ENCODE data around the gene CDC42SE2. TPM values are rescaled to one million over a fixed set of nuclear protein-coding genes. Genes with fewer than 3 reads are reported as not detected.

Gene CDC42SE2
- polyA plus RNA-seq, 1 donor from 2014 or later = 48.2 TPM

DNA sequence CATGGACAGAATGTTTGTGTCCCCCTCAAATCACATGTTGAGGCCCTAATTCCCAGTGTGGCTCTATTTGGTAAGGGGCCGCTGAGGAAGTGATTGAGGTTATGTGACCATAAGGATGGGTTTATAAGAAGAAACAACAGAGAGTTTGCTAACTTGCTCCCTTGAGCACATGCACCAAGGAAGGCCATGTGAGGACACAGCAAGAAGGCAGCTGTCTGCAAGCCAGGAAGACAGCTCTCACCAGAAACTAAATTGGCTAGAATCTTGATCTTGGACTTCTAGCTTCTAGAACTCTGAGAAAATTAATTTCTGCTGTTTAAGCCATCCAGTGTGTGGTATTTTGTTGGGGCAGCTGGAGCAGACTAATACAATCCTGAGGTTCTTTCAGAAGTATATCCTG, 35.2 kb upstream of the CDC42SE2 start:
- Histone ChIP-seq H3K36me3 (ENCODE audit: insufficient read depth, low read length) (no peaks in the 10 kb centered on the region), H3K9me2 (ENCODE audit: insufficient read depth, low read length) (no peaks in the 10 kb centered on the region), H3K27ac (ENCODE audit: low read length) (no peak overlapping the region), H3F3A (ENCODE audit: insufficient read depth, low read length, poor library complexity, severe bottlenecking) (no peaks in the 10 kb centered on the region), H3K4me3 (ENCODE audit: low read length) (no peak overlapping the region), H3K79me2 (replicated peaks; ENCODE audit: insufficient read depth, low read length) (no peaks in the 10 kb centered on the region), H4K20me1 (ENCODE audit: insufficient read depth) (no peaks in the 10 kb centered on the region), H3K9ac (ENCODE audit: low read length) (no peak overlapping the region), H3K9me3 (ENCODE audit: low read length) (no peaks in the 10 kb centered on the region), H3K27me3 (ENCODE audit: insufficient read depth, low read depth, low read length) (no peaks in the 10 kb centered on the region), H3K4me2 (ENCODE audit: low read length) (no peak overlapping the region), H2AFZ (ENCODE audit: low read depth, low read length) (no peak overlapping the region)
- TF ChIP-seq MXI1 (conservative IDR thresholded peaks at IDR 0.05; ENCODE audit: poor library complexity, severe bottlenecking) (no peak), RAD21 (conservative IDR thresholded peaks at IDR 0.05) (no peak), POLR2AphosphoS5 (IDR thresholded peaks at IDR 0.05) (no peak), TAF1 (IDR thresholded peaks at IDR 0.05; ENCODE audit: low read depth) (no peak), CTCF (IDR thresholded peaks at IDR 0.05; ENCODE audit: poor library complexity, severe bottlenecking) (no peak), EP300 (conservative IDR thresholded peaks at IDR 0.05; ENCODE audit: poor library complexity, severe bottlenecking) (no peak), REST (IDR thresholded peaks at IDR 0.05; ENCODE audit: borderline replicate concordance) (no peak), SMC3 (conservative IDR thresholded peaks at IDR 0.05; ENCODE audit: poor library complexity) (no peak)

DNA sequence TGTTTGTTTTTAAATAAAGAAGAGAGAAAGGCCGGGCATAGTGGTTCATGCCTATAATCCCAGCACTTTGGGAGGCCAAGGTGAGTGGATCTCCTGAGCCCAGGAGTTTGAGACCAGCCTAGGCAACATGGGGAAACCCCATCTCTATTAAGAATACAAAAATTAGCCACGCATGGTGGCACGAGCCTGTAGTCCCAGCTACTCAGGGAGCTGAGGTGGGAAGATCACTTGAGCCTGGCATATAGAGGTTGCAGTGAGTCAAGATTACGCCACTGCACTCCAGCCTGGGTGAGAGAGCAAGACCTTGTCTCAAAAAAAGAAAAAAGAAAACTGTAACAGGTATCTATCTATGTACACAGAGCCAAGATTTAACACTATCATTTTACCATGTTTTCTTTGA, 34.2 kb upstream of the CDC42SE2 start:
- Histone ChIP-seq H3K79me2 (replicated peaks; ENCODE audit: insufficient read depth, low read length) (no peaks in the 10 kb centered on the region), H3K27ac (ENCODE audit: low read length) (no peak overlapping the region), H3K9ac (ENCODE audit: low read length) (no peak overlapping the region), H3K4me2 (ENCODE audit: low read length) (no peak overlapping the region), H3K36me3 (ENCODE audit: insufficient read depth, low read length) (no peaks in the 10 kb centered on the region), H3K4me3 (ENCODE audit: low read length) (no peak overlapping the region), H3K9me2 (ENCODE audit: insufficient read depth, low read length) (no peaks in the 10 kb centered on the region), H3K27me3 (ENCODE audit: insufficient read depth, low read depth, low read length) (no peaks in the 10 kb centered on the region), H3F3A (ENCODE audit: insufficient read depth, low read length, poor library complexity, severe bottlenecking) (no peaks in the 10 kb centered on the region), H2AFZ (ENCODE audit: low read depth, low read length) (no peak overlapping the region), H3K9me3 (ENCODE audit: low read length) (no peaks in the 10 kb centered on the region), H4K20me1 (ENCODE audit: insufficient read depth) (no peaks in the 10 kb centered on the region)
- TF ChIP-seq RAD21 (conservative IDR thresholded peaks at IDR 0.05) = no peak
- no peak for TF ChIP-seq REST (IDR thresholded peaks at IDR 0.05; ENCODE audit: borderline replicate concordance)
- TF ChIP-seq SMC3 (conservative IDR thresholded peaks at IDR 0.05; ENCODE audit: poor library complexity) = no peak
- no peak for TF ChIP-seq EP300 (conservative IDR thresholded peaks at IDR 0.05; ENCODE audit: poor library complexity, severe bottlenecking)
- no peak for TF ChIP-seq CTCF (IDR thresholded peaks at IDR 0.05; ENCODE audit: poor library complexity, severe bottlenecking)
- no peak for TF ChIP-seq MXI1 (conservative IDR thresholded peaks at IDR 0.05; ENCODE audit: poor library complexity, severe bottlenecking)
- TF ChIP-seq TAF1 (IDR thresholded peaks at IDR 0.05; ENCODE audit: low read depth) = no peak
- TF ChIP-seq EZH2 (IDR thresholded peaks at IDR 0.05; ENCODE audit: borderline replicate concordance, insufficient read depth, low read length, poor library complexity, severe bottlenecking) = no peak
- no peak for TF ChIP-seq POLR2AphosphoS5 (IDR thresholded peaks at IDR 0.05)

All from neural cell (in vitro differentiated cells).